GM21737 (cell line): ENCODE results near the gene NFE2L1.
A peak's percentile ranks its signal among the peaks of the same experiment; 100 is the strongest.

Experiments
- ATAC-seq: cut with Tn5 transposase; IDR thresholded peaks from one replicate; pipeline ENCODE4 v1.9.1; 2021; ENCODE audit warnings: mild to moderate bottlenecking, moderate library complexity; ENCODE audit not compliant: unreplicated experiment

NFE2L1 gene

DNA sequence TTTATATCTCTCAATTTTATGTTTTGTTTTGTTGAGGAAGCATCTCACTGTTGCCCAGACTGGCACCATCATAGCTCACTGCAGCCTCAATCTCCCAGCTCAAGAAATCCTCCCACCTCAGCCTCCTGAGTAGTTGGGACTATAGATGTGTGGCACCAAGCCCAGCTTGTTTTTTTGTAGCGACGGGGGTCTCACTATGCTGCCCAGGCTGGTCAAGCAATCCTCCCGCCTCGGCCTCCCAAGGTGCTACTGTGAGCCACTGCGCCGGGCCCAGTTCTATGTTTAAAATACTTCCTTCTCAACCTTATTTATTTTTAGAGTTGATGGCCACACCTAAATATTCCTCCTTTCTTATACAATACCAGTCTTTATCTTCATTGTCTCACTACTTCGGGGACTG, 1.9 kb upstream of the NFE2L1 start:
- no peak for ATAC-seq

DNA sequence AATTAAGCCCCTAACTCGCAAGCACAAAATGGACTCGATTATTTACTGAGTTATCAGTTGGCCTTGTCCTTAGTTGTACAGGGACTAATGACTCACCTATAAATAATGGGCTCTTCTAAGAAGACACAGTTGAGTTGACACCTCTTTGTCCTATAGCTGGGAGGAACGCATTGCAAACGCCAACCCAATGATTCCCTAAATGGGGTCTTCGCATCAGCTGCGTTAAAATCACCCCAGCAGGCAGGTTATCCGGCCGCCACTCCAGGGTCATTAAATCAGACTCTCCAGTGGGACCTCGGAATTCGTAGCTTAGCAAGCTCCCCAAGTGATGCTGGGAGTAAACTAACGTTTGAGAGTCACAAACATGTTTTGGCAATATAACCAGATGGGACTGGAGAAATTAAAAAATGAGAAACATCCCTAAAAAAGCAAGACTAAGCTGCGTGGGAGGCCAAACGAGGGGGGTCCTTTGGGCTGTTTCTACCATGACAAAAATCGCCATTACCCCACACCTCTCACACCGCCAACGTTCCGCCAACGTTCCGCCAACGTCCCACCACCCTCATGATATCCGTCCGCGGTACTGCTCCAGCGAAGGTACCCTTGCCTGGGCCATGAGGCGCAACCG, 932 bp upstream of the NFE2L1 start:
- no peak for ATAC-seq

DNA sequence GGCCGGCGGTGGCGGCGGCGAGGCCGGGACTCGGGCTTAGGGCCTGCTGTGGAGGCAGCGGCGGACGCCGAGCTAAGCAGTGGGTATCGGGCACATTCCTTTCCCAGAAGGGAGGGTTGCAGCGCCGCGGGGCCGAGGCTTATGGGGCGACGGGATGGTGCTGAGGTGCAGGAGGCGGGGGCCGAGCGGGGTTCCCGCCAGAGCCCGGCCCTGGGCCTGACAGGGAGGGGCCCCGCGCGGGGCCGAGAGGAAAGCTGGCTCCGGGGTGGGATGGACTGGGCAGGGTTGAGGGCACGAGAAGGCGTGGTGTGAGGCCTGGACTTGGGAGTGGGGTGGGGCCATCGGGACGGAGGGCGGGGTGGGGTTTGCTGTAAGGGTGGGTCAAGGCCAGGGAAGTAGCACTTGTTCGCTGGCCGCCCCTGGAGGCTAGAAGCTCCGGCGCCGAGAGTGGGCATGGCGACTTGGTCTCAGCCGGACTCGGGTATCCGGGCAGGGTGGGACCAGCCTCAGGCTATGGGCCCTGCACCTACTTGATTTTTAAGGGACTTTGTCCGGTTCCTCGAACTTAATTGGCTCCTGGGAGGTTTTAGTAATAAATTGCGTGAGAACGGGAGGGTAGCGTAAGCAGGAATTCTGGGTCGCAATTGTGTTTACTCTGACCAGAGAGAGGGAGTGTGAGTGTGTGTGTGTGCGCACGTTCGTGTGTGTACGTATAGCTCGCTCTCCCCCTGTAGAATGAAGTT, 396 bp downstream of the NFE2L1 start:
- ATAC-seq: peak; percentile 36

DNA sequence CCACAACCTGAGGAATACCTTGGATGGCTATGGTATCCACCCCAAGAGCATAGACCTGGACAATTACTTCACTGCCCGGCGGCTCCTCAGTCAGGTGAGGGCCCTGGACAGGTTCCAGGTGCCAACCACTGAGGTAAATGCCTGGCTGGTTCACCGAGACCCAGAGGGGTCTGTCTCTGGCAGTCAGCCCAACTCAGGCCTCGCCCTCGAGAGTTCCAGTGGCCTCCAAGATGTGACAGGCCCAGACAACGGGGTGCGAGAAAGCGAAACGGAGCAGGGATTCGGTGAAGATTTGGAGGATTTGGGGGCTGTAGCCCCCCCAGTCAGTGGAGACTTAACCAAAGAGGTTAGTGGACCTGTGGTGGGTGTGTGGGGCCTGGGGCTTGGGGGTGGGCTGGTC, 3.1 kb downstream of the NFE2L1 start:
- no peak for ATAC-seq

DNA sequence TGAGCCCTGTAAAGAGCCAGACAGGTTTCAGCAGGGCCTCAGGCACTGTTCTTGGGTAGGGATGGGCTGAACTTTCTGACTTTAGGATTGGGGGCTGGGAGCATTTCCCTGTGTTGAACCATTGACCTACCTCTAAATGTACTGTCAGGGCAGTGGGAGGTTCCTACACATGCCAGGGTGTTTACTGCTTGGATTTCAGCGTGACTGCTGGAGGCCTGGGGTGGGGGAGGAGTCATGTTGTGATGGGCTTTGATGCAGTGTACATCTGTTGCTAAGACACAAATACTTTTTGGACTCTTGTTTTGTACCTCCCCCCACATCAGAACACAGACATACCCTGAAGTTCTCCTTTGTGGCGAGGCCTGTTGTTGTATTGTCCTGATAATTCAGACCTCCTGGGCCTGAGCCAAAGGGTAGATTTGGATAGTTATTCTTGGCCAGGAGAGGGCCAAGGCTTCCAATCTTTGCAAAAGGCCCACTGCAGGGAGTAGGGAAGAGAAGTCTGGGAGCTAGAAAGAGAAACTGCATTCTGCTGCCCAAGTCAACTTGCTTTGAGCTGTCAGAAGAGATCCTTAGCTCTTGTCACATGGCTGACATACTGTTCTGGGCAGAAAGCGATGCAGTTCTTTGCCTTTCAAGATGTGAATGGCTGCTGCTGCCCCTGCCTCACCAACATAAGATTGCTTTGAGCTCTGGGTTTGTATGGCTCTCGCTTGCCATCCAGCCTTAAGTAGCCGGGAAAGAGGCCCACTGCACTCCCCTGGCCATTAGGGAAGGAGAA, 3.7 kb downstream of the NFE2L1 start:
- no peak for ATAC-seq

DNA sequence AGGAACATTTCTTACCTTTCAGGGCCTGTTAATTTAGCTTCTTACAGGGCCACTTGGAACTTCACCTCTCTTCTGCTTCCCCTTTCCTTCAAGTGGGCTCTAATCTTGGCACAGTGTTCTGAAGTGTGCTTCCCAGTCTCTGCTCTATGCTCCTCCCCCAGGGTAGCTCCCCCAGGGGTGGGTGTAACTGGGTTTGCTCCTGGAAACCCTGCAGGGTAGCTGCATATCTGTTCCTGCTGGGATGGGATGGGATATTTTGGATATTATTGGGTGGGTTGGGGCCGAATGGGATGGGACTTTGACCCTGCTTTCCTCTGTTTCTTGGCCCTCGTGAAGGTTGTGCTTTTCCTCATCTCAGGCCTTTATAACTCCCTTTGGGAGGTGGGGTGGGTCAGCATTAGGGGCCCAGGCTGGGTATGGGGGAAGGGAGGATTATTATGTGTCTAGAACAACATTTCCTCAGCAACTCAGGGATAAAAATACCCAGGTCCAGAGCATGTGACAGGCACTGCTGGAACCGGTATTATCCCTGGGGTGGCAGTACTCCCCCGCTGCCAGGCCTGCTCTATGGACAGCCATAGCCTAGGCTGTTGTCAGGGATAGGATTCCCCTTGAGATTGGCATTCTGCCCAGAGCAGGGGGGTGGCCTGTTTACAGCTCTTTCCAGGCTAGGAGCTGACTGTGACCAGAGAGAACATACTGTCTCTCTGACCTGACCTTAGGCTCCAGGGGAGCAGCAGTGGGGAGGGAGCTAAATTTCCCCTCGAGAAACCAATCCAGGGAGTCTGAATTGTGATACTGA, 5.0 kb downstream of the NFE2L1 start:
- ATAC-seq: no peak

DNA sequence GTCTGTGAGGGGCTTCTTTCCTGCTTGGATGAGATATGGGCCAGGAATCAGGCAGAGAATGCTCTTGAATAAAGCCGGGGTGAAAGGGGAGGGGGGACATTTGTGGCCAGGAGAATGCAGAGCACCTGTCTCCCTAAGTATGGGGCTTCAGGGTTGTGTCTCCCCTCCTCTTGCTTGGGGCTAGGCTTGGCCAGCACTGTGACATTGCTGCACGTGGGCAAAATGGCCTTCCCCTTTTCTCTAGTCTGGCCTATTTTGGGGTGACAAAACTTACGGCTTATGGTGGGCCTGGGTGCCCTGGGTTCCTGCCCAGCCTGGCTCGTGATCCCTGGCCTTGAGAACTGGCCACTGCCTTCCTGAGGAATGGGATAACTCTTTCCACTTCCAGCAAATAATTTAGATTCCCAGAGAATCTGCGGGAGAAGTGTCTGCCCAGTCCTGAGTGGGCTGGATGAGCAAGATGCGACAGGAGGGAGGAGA, 5.6 kb downstream of the NFE2L1 start:
- no peak for ATAC-seq

DNA sequence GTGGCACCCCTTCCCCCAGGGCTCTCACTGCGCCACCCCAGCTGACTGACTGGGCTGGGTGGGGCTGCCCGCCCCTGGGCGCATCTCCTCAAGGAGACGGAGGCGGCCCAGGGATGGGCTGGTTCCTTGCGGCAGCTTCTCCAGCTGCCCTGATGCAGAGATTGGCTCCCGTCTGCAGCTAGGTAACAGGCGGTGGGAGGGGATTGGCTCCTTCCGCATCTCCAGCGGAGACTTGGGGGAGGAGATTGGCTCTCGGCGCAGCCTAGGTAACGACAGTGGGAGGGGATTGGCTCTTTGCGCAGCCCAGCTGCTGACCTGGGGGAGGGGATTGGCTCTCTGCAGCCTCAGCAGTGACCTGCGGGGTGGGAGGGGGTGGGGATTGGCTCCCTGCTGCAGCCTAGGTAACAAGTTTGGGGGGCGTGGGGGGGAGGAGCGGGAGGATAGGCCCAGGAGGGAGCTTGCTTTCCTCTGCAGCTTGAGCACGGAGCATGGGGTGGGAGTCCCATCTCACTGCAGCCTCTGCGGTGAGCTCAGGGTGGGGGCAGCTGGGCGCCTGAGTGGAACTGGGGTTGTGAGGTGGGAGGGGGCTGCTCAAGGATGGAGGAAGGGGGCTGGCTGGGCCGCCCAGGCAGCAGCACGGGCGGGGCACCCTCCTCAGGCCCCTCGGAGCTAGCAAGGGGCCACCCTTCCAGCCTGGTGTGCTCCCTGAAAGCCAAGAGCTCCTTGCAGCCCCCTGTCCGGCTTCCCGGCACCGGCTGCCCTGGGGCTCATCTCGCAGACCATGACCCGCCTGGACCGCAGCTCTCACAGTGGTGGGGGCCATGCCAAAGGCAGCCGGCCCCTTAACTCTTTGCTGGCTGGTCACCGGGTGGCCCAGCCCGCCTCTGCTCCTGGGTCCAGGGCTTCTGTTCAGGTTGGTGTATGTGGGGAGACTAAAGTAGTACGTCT, 6.4 kb downstream of the NFE2L1 start:
- no peak for ATAC-seq

DNA sequence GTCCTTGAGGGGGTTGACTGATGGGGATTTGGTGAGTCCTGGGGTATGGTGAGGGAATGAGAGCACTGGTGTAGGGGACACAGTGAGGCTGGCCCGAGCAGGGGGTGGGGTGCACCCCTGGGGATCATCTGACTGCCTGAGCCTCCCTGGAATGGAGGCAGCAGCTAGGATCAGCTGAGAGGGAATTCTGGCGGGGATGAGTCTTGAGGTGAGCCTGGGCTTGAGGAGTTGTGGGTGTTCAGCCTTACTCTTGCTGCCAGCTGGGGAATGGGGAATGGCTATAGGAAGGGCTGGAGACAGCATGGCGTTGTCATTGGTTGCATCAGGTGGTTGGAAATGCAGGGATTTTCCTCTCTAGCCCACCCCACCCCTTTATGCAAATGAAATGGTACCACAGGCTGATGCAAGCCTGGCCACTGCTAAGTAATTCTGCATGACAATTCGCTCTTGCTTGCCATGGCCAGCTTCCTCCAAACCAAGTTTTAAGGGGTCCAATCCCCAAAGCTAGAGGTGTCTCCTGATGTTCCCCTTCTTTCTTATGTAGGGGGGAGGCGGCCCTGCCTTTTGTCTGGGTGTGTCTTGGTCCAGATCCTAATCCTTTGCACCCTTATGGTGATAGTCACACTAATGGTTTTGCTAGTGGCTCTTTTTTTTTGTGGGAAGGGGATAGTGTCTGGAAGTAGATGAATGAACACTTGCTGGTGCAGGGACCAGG, 7.5 kb downstream of the NFE2L1 start:
- ATAC-seq: no peak

DNA sequence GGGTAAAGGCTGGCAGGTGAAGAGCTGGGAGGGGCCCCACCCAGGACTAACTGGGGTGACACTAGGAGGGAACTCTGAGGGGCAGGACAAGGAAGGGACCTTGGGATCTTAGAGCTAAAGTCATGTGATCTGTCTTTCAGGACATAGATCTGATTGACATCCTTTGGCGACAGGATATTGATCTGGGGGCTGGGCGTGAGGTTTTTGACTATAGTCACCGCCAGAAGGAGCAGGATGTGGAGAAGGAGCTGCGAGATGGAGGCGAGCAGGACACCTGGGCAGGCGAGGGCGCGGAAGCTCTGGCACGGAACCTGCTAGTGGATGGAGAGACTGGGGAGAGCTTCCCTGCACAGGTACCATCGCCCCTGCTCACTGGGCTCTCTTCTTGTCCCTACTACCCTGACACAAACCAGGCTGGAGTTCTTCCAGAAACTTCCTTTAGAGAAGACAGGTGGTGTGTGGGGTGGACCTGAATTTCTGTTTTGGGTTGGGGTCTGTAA, 8.1 kb downstream of the NFE2L1 start:
- no peak for ATAC-seq

DNA sequence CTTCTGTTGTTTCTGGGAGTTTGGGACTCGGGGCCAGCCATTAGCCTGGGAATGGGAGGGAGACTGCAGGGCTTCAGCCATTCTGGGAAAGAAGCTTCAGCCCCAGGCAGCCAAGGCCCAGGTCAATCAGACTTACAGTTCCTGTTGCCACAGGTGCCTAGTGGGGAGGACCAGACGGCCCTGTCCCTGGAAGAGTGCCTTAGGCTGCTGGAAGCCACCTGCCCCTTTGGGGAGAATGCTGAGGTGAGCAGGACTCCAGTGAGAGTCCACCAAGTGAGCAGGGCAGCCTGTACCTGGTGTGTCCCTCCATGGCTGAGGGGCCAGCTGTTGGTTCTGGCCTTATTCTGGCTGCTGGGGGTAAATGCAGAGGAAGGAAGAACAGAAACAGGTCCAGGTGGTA, 8.7 kb downstream of the NFE2L1 start:
- no peak for ATAC-seq

DNA sequence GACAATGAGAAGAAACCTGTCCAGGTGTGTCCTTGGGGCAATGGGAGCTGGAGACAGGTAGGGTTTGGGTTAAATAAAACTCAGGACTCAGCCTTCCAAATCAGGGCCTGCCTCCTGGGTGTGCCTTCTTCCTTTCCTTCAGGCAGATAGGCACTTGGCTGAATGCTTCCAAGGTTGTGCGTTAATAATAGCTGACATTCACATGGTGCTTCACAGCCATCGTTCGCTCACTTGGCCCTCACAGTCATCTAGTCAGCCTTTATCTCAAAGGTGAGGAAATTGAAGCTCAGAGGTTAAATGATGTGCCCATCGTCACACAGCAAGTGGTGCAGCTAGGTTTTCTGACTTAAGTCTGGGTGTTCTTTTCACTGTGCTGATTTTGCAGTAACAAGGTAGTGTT, 9.5 kb downstream of the NFE2L1 start:
- ATAC-seq: no peak

DNA sequence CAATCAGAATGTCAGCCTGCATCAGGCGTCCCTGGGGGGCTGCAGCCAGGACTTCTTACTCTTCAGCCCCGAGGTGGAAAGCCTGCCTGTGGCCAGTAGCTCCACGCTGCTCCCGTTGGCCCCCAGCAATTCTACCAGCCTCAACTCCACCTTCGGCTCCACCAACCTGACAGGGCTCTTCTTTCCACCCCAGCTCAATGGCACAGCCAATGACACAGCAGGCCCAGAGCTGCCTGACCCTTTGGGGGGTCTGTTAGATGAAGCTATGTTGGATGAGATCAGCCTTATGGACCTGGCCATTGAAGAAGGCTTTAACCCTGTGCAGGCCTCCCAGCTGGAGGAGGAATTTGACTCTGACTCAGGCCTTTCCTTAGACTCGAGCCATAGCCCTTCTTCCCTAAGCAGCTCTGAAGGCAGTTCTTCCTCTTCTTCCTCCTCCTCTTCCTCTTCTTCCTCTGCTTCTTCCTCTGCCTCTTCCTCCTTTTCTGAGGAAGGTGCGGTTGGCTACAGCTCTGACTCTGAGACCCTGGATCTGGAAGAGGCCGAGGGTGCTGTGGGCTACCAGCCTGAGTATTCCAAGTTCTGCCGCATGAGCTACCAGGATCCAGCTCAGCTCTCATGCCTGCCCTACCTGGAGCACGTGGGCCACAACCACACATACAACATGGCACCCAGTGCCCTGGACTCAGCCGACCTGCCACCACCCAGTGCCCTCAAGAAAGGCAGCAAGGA, 10.4 kb downstream of the NFE2L1 start:
- ATAC-seq: no peak

DNA sequence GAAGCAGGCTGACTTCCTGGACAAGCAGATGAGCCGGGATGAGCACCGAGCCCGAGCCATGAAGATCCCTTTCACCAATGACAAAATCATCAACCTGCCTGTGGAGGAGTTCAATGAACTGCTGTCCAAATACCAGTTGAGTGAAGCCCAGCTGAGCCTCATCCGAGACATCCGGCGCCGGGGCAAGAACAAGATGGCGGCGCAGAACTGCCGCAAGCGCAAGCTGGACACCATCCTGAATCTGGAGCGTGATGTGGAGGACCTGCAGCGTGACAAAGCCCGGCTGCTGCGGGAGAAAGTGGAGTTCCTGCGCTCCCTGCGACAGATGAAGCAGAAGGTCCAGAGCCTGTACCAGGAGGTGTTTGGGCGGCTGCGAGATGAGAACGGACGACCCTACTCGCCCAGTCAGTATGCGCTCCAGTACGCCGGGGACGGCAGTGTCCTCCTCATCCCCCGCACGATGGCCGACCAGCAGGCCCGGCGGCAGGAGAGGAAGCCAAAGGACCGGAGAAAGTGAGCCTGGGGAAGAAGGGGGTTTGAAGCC, 11.0 kb downstream of the NFE2L1 start:
- no peak for ATAC-seq

DNA sequence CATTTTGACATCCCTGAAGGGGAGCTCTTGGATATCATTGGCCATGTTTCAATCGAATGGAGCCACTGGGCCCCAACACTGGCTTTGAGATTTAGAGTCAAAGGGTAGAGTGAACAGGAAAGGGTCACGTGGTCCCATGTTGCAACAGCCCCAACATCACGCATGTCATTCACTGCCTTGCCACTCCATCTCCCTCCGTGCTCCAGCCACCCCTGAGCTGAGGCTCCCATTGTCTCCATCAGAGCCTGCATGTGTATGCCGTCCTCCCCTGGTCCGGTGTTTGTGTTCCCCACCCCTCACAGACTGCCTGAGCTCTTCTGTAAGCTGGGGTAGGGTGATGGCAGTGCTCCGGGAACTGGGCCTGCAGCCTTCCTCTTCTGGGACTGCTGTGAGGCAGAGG, 12.1 kb downstream of the NFE2L1 start:
- ATAC-seq: no peak

DNA sequence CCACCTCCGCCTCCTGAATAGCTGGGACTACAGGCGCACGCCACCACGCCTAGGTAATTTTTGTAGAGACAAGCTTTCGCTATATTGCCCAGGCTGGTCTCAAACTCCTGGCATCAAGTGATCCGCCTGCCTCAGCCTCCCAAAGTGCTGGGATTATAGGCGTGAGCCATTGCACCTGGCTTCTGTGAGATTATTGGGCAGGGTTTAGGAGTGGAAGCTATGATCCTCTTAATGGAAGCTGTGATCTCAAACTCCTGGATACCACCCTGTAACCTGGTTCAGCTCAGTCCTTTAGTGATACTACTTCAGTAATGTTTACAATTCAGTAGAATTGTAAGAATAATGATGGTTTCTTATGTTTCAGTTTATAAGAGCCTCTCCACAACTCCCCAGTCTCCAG, 14.1 kb downstream of the NFE2L1 start:
- no peak for ATAC-seq

DNA sequence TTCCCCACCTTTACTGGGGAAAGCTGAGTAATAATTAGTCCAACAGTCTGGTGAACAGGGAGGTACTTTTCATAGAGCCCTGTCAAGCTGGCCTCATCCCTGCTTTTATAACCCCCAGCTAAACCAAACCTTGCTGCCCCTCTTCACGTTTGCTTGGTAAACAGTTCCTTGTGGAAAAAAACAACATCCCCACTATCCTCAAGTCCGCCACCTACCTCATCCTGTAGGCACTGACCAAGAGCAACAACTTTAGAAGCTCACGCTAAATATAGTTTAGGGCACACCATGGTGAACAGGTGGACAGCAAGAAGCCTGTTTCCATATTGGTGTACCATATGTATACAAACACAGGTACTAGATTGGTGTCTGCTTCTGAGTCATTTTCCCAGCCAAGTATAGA, 16.5 kb downstream of the NFE2L1 start:
- no peak for ATAC-seq

DNA sequence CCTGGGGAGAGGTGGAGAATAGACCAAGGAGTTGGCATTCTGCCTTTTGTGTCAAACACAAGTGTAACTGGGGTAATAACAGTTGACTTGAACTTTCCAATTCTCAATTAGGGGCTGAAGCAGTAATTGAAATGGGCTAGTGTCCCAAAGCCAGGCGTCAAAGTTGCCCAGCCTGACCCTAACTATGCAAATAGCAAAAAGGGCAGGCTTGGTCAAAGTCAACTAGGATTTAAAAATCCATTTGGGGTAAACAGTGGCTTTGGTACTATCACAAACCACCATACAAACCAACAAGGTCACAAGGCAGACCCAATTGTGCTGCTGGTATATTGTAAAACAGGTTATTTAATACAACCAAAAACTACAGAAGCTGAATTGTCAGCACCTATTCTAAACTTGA, 18.0 kb downstream of the NFE2L1 start:
- no peak for ATAC-seq
